Loucy (cell line): ENCODE data around the gene BCAM.

Experiments
- H2AFZ ChIP-seq: fragments of 200-600 bp; sonication (generic); 2 replicates; pipeline ENCODE4 v1.6.0; 2016; ENCODE audit warnings: antibody characterized with exemption, mild to moderate bottlenecking, low read length, moderate library complexity
- H3F3A ChIP-seq: fragments of 200-600 bp; 2 replicates; pipeline ENCODE4 v1.6.0; 2016; ENCODE audit warnings: antibody characterized with exemption, low read depth, mild to moderate bottlenecking
- H3K27me3 ChIP-seq: fragments of 200-600 bp; sonication (generic); 2 replicates; pipeline ENCODE4 v1.6.1; 2014; ENCODE audit warnings: low read length, mild to moderate bottlenecking; ENCODE audit not compliant: insufficient read depth, poor library complexity, severe bottlenecking
- H3K36me3 ChIP-seq: fragments of 200-600 bp; sonication (generic); 2 replicates; pipeline ENCODE4 v1.6.1; 2016; ENCODE audit warnings: low read length; ENCODE audit not compliant: insufficient read depth
- H3K4me1 ChIP-seq: fragments of 200-600 bp; sonication (generic); 2 replicates; pipeline ENCODE4 v1.5.1; 2014; ENCODE audit warnings: low read length, mild to moderate bottlenecking; ENCODE audit not compliant: insufficient read depth, poor library complexity, severe bottlenecking
- H3K4me2 ChIP-seq: fragments of 200-600 bp; sonication (generic); 2 replicates; pipeline ENCODE4 v1.6.0; 2014; ENCODE audit warnings: antibody characterized with exemption, low read length, low read depth, mild to moderate bottlenecking; ENCODE audit not compliant: poor library complexity, severe bottlenecking
- H3K4me3 ChIP-seq: fragments of 200-600 bp; sonication (generic); 2 replicates; pipeline ENCODE4 v1.5.1; 2014; ENCODE audit warnings: low read length, mild to moderate bottlenecking, mixed read lengths; ENCODE audit not compliant: poor library complexity, severe bottlenecking
- H3K79me2 ChIP-seq: fragments of 200-600 bp; sonication (generic); 2 replicates; pipeline ENCODE4 v1.6.1; 2014; ENCODE audit warnings: low read length; ENCODE audit not compliant: insufficient read depth
- H3K9ac ChIP-seq: fragments of 200-600 bp; sonication (generic); 2 replicates; pipeline ENCODE4 v1.6.0; 2014; ENCODE audit warnings: mild to moderate bottlenecking, low read depth, low read length, moderate library complexity; ENCODE audit not compliant: poor library complexity, severe bottlenecking
- H3K9me2 ChIP-seq: fragments of 200-600 bp; sonication (generic); replicated peaks from 2 replicates; pipeline ENCODE4 v1.6.1; 2016; ENCODE audit warnings: low read depth, low read length, mixed read lengths
- H3K9me3 ChIP-seq: fragments of 200-600 bp; sonication (generic); 2 replicates; pipeline ENCODE4 v1.6.1; 2014; ENCODE audit warnings: mild to moderate bottlenecking, antibody characterized with exemption, low read length, low read depth; ENCODE audit not compliant: insufficient read depth
- H4K20me1 ChIP-seq: fragments of 200-600 bp; sonication (generic); 2 replicates; pipeline ENCODE4 v1.6.0; 2014; ENCODE audit warnings: antibody characterized with exemption, low read length, mild to moderate bottlenecking; ENCODE audit not compliant: insufficient read depth, poor library complexity, severe bottlenecking
- CTCF ChIP-seq: fragments of 200-600 bp; sonication (generic); conservative IDR thresholded peaks from 2 replicates; pipeline ENCODE4 v1.5.1; 2014; ENCODE audit warnings: mild to moderate bottlenecking, antibody characterized with exemption, low read length
- EZH2phosphoT487 ChIP-seq: fragments of 200-600 bp; IDR thresholded peaks from 2 replicates; pipeline ENCODE4 v1.6.1; 2018; ENCODE audit warnings: antibody characterized with exemption, mild to moderate bottlenecking, moderate library complexity, borderline replicate concordance

The BCAM gene

GRCh38 chr19:44808463-44809371 is at the start of gene BCAM:
BCAM (plus strand) TSS chr19:44809103; CDS start chr19:44809125, 22 bp downstream.
- Histone ChIP-seq H4K20me1 (no peaks in the 10 kb centered on the region), H2AFZ (no peak within 1 kb of the TSS), H3K79me2 (no peaks in the 10 kb centered on the region), H3K9me3 (no peaks in the 10 kb centered on the region), H3K9me2 (no peaks in the 10 kb centered on the region), H3K4me1 (no peaks in the 10 kb centered on the region), H3K4me3 (no peak within 1 kb of the TSS), H3K9ac (no peak within 1 kb of the TSS), H3K27me3 (no peaks in the 10 kb centered on the region), H3K4me2 (no peak within 1 kb of the TSS), H3F3A (no peaks in the 10 kb centered on the region), H3K36me3 (no peaks in the 10 kb centered on the region)
- TF ChIP-seq CTCF (no peak), EZH2phosphoT487 (no peak)

DNA sequence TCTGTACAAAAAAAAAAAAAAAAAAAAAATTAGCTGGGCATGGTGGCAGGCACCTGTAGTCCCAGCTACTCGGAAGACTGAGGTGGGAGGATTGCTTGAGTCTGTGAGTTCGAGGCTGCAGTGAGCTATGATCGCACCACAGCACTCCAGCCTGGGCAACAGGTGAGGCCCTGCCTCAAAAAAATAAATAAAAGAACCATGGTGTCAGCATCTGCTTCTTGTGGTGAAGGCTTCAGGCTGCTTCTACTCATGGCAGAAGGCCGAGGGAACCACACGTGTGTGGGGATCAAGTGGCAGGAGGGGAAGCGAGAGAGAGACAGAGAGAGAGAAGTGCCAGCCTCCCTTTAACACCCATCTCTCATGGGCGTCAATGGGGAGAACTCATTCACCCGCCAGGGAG is 46.9 kb upstream of the BCAM start:
- Histone ChIP-seq H3K4me2 (no peak overlapping the region), H2AFZ (no peak overlapping the region), H3K79me2 (no peaks in the 10 kb centered on the region), H3K4me1 (peaks cover 12% of the 10 kb centered on the region), H3K36me3 (no peaks in the 10 kb centered on the region), H3K4me3 (no peak overlapping the region), H3K9ac (no peak overlapping the region), H4K20me1 (no peaks in the 10 kb centered on the region), H3K27me3 (no peaks in the 10 kb centered on the region), H3F3A (no peaks in the 10 kb centered on the region), H3K9me2 (no peaks in the 10 kb centered on the region), H3K9me3 (no peaks in the 10 kb centered on the region)
- no peak for TF ChIP-seq CTCF
- TF ChIP-seq EZH2phosphoT487, result no peak

DNA sequence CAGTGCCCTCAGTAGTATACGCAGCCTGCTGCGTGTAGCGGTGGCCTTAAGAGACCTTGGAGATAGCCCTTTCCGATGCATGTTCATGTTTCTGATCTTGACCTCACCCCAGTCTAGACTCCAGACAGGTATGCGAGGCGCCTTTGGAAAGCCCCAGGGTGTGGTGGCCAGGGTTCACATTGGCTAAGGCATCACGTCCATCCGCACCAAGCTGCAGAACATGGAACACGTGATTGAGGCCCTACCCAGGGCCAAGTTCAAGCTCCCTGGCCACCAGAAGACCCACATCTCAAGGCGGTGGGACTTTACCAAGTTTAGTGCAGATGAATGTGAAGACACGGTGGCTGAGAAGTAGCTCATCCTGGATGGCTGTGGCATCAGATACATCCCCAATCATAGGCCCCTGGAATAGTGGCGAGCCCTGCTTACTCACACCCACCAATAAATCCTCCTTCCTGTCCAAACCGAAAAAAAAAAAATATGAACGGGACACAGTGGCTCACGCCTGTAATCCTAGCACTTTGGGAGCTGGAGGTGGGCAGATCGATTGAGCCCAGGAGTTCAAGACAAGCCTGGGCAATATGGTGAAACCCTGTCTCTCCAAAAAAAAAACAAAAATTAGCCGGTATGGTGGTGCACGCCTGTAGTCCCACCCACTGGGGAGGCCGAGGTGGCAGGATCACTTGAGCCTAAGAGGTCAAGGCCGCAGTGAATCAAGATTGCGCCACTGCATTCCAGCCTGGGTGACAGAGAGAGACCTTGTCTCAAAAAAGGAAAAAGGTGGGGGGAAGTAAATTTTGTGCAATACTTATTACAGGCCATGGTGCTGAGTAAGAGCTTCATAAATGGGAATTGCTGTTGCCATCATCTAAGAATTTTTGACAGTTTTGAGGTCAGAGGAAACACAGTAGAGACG is 43.6 kb upstream of the BCAM start:
- no peaks in the 10 kb centered on the region for H3K36me3 ChIP-seq
- H4K20me1 ChIP-seq, result no peaks in the 10 kb centered on the region
- H3K9me3 ChIP-seq, result no peaks in the 10 kb centered on the region
- no peaks in the 10 kb centered on the region for H3K27me3 ChIP-seq
- TF ChIP-seq EZH2phosphoT487, result no peak
- TF ChIP-seq CTCF, result no peak
- no peaks in the 10 kb centered on the region for H3K79me2 ChIP-seq
- H3K4me1 ChIP-seq, result peaks cover 16% of the 10 kb centered on the region
- no peak overlapping the region for H2AFZ ChIP-seq
- H3K4me2 ChIP-seq, result no peak overlapping the region
- H3K9ac ChIP-seq, result no peak overlapping the region
- H3K9me2 ChIP-seq, result no peaks in the 10 kb centered on the region
- H3K4me3 ChIP-seq, result no peak overlapping the region
- no peaks in the 10 kb centered on the region for H3F3A ChIP-seq
